ENCODE data around the gene PDE4DIP. TPM values are rescaled to one million over a fixed set of nuclear protein-coding genes. Genes with fewer than 3 reads are reported as not detected.
"Not testable (repeated sequence)": the region's sequence is repeated elsewhere in the genome, so short reads cannot be mapped to it uniquely, and the experiment has no call there.

PDE4DIP gene
- total RNA-seq, 4 donors from 2014 or later = 16.3 to 45.6 (median 21.7) TPM

DNA sequence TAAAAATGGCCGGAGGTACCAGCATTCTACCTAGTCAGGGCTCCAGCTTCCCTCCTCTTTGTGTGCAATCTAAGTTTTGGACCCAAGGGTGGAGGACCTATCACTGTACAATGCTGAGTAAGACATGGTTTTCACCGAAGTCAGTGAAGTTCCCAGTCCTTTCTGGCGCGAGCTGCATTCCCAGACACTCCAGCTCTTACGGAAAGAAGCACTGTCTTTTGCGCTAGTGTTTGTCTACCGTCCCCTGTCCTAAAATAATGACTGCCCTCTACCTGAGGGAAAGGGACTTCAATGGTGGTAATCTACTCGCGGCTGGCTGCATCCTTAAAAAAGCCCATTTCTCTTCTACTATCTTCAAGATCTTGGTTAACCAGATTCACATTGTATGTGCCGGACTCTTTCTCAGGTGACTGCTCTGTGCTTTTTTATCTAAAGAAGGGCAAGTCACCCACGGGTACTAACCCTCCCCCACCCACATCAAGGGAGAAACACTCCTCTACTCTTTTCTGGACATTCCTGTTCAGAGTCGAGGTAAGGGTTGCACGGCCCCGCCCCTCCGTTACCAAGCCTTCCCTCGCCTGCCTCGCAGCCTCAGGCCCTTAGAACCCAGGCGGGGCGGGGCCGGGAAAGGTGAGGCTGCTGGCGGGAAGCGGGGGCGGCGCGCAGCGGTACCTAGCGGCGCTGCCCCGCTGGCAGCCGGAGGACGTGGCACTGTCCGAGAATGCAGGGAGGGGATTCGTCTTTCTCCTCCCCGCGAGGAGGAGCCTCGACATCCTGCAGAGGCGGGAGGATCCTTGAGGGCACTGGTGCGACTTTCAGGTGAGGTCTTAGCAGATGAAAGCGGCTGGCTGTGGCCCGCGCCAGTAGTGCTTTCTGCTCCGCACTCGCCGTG is 107.4 kb downstream of the PDE4DIP start:
- WGBS, 2 donors = 4 to 9% methylated on average over 4 to 10 of the region's 44 CpGs
- H3K27me3 ChIP-seq; H3K9me3 ChIP-seq; H3K36me3 ChIP-seq; intact Hi-C loops (cut with DNase I): not testable (repeated sequence)
- DNase-seq = peak; percentile 14
- Histone ChIP-seq H3K4me3 (peak overlapping the region; percentile 31 to 70 (median 54)), H3K4me1 (peaks cover 0 to 21% (median 0%) of the 10 kb centered on the region in 3 donors), H3K27ac (peak overlapping the region; percentile 58 to 82 (median 80))
- TF ChIP-seq, protein P1, sequence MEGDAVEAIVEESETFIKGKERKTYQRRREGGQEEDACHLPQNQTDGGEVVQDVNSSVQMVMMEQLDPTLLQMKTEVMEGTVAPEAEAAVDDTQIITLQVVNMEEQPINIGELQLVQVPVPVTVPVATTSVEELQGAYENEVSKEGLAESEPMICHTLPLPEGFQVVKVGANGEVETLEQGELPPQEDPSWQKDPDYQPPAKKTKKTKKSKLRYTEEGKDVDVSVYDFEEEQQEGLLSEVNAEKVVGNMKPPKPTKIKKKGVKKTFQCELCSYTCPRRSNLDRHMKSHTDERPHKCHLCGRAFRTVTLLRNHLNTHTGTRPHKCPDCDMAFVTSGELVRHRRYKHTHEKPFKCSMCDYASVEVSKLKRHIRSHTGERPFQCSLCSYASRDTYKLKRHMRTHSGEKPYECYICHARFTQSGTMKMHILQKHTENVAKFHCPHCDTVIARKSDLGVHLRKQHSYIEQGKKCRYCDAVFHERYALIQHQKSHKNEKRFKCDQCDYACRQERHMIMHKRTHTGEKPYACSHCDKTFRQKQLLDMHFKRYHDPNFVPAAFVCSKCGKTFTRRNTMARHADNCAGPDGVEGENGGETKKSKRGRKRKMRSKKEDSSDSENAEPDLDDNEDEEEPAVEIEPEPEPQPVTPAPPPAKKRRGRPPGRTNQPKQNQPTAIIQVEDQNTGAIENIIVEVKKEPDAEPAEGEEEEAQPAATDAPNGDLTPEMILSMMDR (IDR thresholded peaks at IDR 0.05) = peak in 3 of 6 experiments; percentile 4 to 18 (median 8)
- TF ChIP-seq POLR2A (IDR thresholded peaks at IDR 0.05) = peak in 2 of 4 donors; percentile 23 to 52

DNA sequence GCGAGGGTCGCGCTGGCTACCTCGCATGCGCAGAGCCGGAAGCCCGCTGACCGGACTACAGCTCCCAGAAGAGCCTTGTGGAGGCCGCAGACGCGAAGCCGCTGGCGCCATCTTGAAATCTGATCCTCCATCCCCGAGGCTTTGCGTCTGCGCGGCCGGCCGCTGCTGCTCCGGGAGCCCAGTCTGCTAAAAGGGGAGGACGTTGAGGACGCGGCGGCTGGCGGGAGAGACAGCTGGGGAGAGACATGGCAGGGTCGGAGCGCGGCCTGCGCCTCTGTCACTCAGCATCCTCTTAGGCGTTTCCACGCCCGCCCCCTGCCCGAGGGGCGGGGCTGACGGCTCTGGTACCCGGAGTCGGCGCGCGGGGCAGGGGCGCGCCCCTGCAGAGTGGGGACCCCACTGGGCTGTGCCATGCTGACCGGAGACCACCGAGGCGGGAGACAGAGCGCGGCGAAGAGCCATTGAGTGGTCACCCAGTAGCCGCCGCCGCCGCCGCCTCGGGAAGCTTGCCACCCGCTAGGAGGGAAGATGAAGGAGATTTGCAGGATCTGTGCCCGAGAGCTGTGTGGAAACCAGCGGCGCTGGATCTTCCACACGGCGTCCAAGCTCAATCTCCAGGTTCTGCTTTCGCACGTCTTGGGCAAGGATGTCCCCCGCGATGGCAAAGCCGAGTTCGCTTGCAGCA is 108.2 kb downstream of the PDE4DIP start:
- Histone ChIP-seq H3K4me3 (peak overlapping the region; percentile 31 to 70 (median 54)), H3K4me1 (peaks cover 0 to 21% (median 0%) of the 10 kb centered on the region in 3 donors), H3K27ac (peak overlapping the region; percentile 58 to 82 (median 80))
- H3K9me3 ChIP-seq; H3K27me3 ChIP-seq; H3K36me3 ChIP-seq; intact Hi-C loops (cut with DNase I); DNase-seq: not testable (repeated sequence)
- WGBS, 2 donors = no CpG with 5 or more reads among the region's 66 CpGs

DNA sequence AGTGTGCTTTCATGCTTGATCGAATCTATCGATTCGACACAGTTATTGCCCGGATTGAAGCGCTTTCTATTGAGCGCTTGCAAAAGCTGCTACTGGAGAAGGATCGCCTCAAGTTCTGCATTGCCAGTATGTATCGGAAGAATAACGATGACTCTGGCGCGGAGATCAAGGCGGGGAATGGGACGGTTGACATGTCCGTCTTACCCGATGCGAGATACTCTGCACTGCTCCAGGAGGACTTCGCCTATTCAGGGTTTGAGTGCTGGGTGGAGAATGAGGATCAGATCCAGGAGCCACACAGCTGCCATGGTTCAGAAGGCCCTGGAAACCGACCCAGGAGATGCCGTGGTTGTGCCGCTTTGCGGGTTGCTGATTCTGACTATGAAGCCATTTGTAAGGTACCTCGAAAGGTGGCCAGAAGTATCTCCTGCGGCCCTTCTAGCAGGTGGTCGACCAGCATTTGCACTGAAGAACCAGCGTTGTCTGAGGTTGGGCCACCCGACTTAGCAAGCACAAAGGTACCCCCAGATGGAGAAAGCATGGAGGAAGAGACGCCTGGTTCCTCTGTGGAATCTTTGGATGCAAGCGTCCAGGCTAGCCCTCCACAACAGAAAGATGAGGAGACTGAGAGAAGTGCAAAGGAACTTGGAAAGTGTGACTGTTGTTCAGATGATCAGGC is 108.8 kb downstream of the PDE4DIP start:
- H3K36me3 ChIP-seq; H3K27me3 ChIP-seq; DNase-seq; H3K9me3 ChIP-seq; intact Hi-C loops (cut with DNase I): not testable (repeated sequence)
- peaks cover 0 to 21% (median 0%) of the 10 kb centered on the region in 3 donors for H3K4me1 ChIP-seq
- peak overlapping the region; percentile 26 to 70 (median 54) for H3K4me3 ChIP-seq
- WGBS, 2 donors = 0 to 11% methylated on average over 2 to 5 of the region's 28 CpGs
- H3K27ac ChIP-seq = peak overlapping the region in 3 of 4 donors; percentile 48 to 82 (median 55)

DNA sequence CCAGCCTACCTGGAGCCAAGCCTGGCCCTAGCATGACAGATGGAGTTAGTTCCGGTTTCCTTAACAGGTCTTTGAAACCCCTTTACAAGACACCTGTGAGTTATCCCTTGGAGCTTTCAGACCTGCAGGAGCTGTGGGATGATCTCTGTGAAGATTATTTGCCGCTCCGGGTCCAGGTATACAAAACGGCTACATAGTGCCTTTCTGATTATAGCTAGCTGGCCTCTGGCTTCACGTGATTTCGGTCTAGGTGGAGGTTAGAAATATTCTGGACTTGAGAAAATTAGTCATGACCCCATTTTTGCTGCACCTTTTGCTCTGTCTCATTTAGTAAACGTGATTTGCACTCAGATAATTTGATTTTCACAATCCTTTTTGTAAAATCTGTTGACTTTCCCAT is 109.5 kb downstream of the PDE4DIP start:
- intact Hi-C loops (cut with DNase I); H3K27me3 ChIP-seq; H3K36me3 ChIP-seq; H3K9me3 ChIP-seq; DNase-seq; H3K27ac ChIP-seq: not testable (repeated sequence)
- H3K4me1 ChIP-seq = peaks cover 0 to 21% (median 0%) of the 10 kb centered on the region in 3 donors
- H3K4me3 ChIP-seq = peak overlapping the region in 3 of 4 donors; percentile 22 to 70 (median 52)
- WGBS, 2 donors = 15 to 28% methylated on average over 6 to 7 of the region's 7 CpGs

DNA sequence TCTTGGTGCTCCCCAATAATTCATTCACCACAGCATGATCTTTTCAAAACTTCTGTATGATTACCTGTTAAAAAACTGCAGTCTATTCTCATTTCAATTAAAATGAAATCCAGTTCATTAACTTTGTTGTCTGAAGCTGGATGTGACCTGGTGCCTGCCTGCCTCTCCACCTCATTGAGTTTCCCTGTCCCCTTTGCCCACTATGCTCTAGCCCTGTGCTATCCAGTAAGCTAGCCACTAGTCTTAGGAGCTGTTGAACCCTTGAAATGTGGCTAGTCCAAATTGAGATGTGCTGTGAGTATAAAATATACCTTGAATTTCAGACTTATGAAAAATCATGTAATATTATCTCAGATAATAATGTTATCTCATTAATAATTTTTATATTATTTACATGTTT is 114.1 kb downstream of the PDE4DIP start:
- intact Hi-C loops (cut with DNase I); H3K4me3 ChIP-seq; H3K27me3 ChIP-seq; H3K27ac ChIP-seq; H3K9me3 ChIP-seq; DNase-seq: not testable (repeated sequence)
- peaks cover 0 to 11% (median 0%) of the 10 kb centered on the region in 3 donors for H3K36me3 ChIP-seq
- peaks cover 0 to 13% (median 0%) of the 10 kb centered on the region in 3 donors for H3K4me1 ChIP-seq

DNA sequence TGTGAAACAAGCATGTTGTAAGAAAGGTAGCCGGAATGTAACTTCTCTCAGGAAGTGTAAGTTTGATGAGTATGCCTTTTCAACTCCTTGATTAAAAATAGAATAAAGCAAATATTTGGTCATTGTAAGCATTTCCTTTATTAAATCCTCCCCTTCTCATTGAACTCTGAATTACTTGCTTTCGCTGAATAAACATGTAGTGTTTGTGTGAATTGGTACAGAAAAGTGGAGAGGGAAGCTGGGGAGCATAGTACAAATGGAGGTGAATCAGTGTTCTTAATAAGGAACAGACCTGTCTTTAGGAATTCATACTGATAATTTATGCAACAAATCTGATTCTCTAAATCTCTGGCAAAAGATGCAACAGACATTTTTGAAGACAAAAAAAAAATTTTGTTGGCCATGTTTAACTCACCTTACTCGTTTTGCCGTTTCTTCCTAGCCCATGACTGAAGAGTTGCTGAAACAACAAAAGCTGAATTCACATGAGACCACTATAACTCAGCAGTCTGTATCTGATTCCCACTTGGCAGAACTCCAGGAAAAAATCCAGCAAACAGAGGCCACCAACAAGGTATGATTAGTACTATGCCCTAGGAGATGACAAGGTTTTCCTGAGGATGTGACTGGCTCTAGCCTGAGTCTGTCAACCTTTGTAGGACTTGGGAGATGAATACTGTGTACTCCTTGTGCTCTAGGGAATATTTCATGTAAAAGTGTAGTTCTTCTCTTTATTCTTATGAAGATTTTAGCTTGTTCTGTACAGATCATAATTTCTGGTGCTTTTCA is 116.2 kb downstream of the PDE4DIP start:
- intact Hi-C loops (cut with DNase I); H3K4me1 ChIP-seq; H3K27me3 ChIP-seq; H3K9me3 ChIP-seq; H3K4me3 ChIP-seq; H3K27ac ChIP-seq; DNase-seq: not testable (repeated sequence)
- 56 to 71% methylated on average over 1 of the region's 4 CpGs for WGBS, 2 donors
- peaks cover 0 to 14% (median 0%) of the 10 kb centered on the region in 3 donors for H3K36me3 ChIP-seq

DNA sequence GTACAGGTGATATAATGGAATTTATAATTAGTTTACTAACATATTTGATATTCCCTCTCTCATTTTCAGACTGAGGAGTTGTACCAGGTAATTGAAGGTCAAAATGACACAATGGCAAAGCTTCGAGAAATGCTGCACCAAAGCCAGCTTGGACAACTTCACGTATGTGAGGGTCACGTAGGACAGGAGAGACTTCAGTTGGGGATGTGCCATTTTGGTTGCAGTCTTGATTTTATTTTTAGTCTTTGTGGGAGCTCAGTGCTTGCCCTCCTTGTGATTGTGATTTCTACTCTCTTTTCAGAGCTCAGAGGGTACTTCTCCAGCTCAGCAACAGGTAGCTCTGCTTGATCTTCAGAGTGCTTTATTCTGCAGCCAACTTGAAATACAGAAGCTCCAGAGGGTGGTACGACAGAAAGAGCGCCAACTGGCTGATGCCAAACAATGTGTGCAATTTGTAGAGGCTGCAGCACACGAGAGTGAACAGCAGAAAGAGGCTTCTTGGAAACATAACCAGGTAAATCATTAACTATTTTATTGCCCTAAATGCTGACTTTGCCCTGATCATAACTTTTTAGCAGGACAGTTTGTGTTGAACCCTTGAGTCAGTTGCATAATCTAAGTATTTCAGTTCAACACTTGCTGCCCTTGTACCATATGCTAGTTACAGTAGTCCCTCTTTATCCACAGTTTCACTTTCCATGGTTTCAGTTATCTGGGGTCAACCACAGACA is 118.1 kb downstream of the PDE4DIP start:
- 100% methylated on average over 1 of the region's 6 CpGs; no CpG with 5 or more reads in 1 of the 2 donors for WGBS, 2 donors
- H3K27me3 ChIP-seq; H3K4me3 ChIP-seq; H3K27ac ChIP-seq; intact Hi-C loops (cut with DNase I); DNase-seq; H3K9me3 ChIP-seq; H3K4me1 ChIP-seq: not testable (repeated sequence)
- peaks cover 0 to 14% (median 0%) of the 10 kb centered on the region in 3 donors for H3K36me3 ChIP-seq

DNA sequence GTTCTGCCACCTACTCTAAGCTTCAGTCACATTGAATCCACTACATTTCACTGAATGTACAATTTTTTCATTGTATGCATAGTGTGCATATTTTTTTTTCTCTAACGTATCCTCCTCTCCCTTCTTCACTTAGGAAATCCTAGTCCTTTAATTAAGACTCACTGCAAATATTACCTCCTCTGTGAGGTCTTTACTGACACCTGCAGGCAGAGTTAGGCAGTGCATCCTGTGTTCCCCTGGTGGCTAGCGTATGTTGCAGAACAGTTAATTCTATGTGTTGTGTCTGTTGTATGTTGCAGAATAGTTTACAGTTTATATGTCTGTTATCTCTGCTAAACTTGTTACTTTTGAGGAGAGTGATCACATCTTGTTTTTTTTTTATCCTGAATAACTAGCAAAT is 121.9 kb downstream of the PDE4DIP start:
- intact Hi-C loops (cut with DNase I); H3K4me1 ChIP-seq: not testable (repeated sequence)

DNA sequence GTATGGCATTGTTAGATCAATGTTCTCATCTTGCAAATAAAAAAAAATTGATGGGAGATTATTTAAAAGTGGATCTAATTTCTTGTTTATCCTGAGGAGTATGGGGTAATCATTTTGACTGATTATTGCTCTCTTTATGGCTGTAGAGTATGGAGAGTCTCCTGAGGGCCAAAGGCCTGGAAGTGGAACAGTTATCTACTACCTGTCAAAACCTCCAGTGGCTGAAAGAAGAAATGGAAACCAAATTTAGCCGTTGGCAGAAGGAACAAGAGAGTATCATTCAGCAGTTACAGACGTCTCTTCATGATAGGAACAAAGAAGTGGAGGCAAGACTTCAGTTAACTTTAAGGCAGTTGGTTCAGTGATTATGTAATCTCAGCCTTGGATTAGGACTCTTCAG is 123.4 kb downstream of the PDE4DIP start:
- H3K36me3 ChIP-seq = peaks cover 0 to 15% (median 0%) of the 10 kb centered on the region in 3 donors
- H3K4me3 ChIP-seq; H3K4me1 ChIP-seq; intact Hi-C loops (cut with DNase I); H3K9me3 ChIP-seq; H3K27ac ChIP-seq; H3K27me3 ChIP-seq; DNase-seq: not testable (repeated sequence)
- WGBS, 2 donors = 71% methylated on average over 1 of the region's 2 CpGs; no CpG with 5 or more reads in 1 of the 2 donors

More for the DNA sequence above, 121.9 kb downstream of the PDE4DIP start:
- H3K36me3 ChIP-seq = peaks cover 0 to 17% (median 0%) of the 10 kb centered on the region in 3 donors
- not testable (repeated sequence) for H3K4me3 ChIP-seq, DNase-seq, H3K27ac ChIP-seq, H3K9me3 ChIP-seq, H3K27me3 ChIP-seq
- no CpG with 5 or more reads among the region's 2 CpGs for WGBS, 2 donors

DNA sequence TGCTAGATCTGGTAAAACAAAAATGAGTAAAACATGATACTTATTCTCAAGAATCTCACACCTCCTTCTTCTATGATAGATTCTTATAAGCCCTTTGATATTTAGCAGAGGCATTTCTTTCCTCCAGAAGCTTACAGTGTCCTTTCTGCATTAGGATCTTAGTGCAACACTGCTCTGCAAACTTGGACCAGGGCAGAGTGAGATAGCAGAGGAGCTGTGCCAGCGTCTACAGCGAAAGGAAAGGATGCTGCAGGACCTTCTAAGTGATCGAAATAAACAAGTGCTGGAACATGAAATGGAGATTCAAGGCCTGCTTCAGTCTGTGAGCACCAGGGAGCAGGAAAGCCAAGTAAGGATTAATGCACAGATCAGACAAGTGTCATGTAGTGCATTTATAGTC is 124.5 kb downstream of the PDE4DIP start:
- H3K4me1 ChIP-seq; H3K36me3 ChIP-seq; H3K27ac ChIP-seq; DNase-seq; H3K4me3 ChIP-seq; H3K9me3 ChIP-seq; intact Hi-C loops (cut with DNase I); H3K27me3 ChIP-seq: not testable (repeated sequence)
- 100% methylated on average over 1 of the region's 3 CpGs; no CpG with 5 or more reads in 1 of the 2 donors for WGBS, 2 donors
